Anterior cingulate cortex (tissue), 58 donors: ENCODE results near the gene FBXW8.

Experiments used
- DNase-seq, 58 donors: peaks; one replicate each; lab custom pipeline; 2025; lab: John Stamatoyannopoulos, UW

Gene FBXW8

DNA sequence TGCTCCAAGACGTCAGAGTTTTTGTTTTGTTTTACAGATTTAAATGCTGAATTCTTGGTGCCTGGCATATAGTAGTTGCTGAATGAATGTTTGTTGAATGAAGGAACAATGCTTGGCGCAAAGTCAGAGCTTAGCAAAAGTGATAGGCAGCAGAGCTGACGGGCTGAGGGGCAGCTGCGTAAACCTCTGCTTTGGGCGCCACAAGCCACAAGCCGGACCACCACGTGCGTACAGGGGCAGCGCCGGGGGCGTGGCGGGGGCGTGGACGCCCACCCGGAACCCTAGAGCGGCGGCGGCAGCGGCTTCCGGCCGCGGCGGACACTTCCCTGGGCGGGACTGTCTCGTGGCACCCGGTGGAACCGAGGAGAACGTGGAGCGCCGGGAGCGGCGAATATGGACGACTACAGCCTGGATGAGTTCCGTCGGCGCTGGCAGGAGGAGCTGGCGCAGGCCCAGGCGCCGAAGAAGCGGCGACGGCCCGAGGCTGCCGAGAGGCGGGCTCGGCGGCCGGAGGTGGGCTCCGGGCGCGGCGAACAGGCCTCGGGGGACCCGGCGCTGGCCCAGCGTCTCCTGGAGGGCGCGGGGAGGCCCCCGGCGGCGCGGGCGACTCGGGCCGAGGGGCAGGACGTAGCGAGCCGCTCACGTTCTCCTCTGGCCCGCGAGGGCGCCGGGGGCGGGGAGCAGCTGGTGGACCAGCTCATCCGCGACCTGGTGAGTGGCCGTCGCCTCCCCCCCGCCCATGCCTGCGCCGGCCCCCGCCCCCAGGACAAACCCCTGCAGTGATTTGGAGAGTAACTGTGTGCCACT is at the start of gene FBXW8:
Gene FBXW8, plus strand, starts transcription at position 306 of the 807 bp plus-strand sequence. Its CDS starts 88 bp downstream, at position 394.
- DNase-seq: peak in 55 of 58 donors; percentile 1 to 65 (median 36)

DNA sequence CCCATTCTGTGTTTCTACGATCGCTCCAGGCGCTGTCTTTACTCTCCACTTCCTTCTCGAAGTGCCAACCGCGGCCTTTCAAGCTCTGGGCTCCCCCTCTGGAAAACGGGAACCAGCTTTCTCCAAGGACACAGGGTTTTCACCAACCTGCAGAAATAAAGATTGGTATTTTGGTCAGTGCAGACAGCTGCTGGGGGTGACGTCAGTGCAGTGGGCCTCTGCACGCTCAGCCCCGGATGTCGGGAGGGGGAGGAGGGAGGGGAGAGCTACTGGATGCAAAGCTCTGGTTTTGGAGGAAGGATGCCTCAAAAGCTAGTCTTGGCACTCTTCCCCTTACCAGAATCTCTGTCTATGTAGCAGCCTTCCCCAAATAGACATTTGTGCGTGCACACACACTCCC is 49.4 kb upstream of the FBXW8 start:
- peak in 53 of 58 donors; percentile 18 to 91 (median 57) for DNase-seq

- DNase-seq: no peak
These were observed 48.6 kb upstream of the FBXW8 start for GRCh38 chr12:116862167-116862566.

- DNase-seq: peak in 1 of 58 donors; percentile 7
These were observed 47.4 kb upstream of the FBXW8 start for GRCh38 chr12:116863275-116863767.

DNA sequence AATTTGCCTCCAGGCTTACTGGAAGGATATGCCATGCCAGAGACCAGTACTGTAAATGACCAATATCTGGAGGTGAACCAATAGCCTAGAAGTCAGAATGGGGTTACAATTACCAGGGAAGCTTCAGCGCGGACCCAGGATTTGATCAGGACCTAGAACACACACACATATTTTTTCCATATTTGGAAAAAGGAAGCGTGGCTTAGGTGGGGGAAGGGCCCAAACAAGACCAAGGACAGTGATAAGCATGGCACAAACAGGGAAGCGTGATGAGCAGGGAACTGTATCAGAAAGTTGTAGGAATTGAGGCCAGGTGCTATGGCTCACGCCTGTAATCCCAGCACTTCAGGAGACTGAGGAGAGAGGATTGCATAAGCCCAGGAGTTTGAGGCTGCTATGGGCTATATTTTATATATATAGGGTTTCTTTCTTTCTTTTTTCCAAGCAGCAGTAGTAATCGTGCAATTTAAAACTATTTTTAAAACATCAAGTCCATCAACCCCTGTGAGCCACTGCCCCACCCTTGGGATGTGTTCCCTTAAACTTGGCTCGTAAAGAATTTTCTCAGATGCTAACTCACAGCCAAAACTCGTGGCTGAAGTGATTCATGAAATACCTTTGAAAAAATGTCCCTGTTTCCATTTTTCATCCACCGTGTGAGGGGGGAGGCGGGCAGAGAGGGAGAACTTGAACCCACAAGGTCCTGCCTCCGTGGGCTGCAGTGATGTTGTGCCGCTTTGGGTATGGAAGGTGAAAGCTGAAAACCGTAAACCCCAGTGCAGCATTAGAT is 46.2 kb upstream of the FBXW8 start:
- DNase-seq: no peak

GRCh38 chr12:116867523-116867922 is 43.2 kb upstream of the FBXW8 start:
- no peak for DNase-seq

DNA sequence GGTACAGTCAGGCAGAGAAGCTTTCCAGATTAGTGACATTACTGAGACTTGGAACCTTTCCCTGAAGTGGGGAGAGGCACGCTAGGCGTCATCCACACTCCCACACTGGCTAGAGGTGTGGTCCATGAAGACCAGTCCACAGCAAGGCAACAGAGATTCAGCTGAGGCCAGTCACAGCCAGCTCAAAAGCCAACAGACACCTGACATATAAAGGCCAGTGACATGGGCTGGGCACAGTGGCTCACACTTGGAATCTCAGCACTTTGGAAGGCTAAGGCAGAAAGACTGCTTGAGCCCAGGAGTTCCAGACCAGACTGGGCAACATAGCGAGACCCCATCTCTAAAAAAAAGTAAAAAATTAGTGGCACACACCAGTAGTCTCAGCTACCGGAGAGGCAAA is 40.4 kb upstream of the FBXW8 start:
- DNase-seq: no peak

- no peak for DNase-seq
These were observed 36.3 kb upstream of the FBXW8 start for GRCh38 chr12:116874324-116874995.

DNA sequence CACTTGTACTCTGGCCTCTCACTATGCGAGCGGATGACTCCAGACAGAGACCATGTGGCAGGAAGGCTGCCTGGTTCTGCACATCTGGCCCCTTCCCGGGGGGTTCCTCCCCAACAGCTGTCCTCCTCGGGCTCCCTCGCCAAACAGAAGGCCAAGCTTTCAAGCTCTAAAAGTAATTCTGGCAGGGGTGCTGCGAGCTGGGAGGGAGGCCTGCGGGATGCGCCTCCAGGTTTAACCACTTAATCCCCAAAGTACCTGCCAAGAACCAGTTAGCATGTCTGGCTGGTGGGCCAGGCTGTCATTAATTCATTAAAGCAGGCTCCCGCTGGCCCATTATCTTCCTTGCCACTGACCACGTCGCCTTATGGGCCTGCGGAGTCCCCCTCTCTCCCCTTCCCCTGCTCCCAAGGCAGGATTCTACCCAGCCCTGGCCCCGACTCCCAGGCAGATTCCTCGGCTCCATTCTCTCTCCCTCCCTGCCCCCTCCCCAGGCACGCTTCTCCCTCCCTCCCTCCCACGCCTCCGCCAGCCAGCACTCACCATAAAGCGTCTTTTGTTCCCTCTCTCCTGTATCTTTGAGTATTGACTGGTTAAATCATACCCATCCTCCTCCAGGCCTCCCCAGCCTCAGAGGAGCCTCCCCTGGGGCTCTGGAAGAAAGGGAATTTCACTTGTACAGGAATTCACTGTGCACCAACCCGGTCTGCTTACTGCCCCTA is 34.4 kb upstream of the FBXW8 start:
- DNase-seq: peak in 4 of 58 donors; percentile 12 to 24 (median 16)

- peak in 3 of 58 donors; percentile 6 to 12 (median 9) for DNase-seq
These were observed 31.9 kb upstream of the FBXW8 start for GRCh38 chr12:116878567-116879508.

GRCh38 chr12:116879509-116880212 is 31.1 kb upstream of the FBXW8 start:
- peak in 12 of 58 donors; percentile 7 to 50 (median 24) for DNase-seq

DNA sequence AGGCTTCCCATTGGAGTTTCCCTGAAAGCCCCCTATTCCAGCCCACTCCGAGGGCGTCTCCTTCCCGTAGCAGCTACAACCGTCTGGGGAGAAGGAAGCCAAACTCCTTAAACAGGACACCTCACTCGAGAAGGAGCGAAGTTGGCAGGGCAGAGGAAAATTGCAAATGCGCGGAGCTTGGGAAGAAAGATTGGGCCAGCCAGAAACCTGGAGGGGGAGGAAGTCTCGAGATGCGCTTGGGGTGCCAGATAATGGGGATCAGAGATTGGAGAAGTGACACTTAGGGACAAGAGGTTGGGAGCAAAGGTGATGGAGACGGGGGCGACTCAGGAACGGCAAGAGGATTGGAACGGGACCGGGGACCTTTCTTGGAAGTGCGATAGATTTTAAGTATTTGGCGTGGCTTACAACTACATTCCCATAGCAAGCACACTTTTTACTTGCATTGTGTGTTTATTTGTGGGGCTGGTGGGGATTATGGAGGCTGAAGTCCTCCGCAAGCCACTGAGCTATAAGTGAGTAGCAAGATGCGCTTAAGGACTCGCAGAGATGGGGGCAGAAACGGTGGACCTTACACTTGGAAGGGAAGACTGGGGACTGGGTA is 30.4 kb upstream of the FBXW8 start:
- no peak for DNase-seq

GRCh38 chr12:116880817-116881324 is 29.9 kb upstream of the FBXW8 start:
- DNase-seq: peak in 13 of 58 donors; percentile 6 to 53 (median 20)

DNA sequence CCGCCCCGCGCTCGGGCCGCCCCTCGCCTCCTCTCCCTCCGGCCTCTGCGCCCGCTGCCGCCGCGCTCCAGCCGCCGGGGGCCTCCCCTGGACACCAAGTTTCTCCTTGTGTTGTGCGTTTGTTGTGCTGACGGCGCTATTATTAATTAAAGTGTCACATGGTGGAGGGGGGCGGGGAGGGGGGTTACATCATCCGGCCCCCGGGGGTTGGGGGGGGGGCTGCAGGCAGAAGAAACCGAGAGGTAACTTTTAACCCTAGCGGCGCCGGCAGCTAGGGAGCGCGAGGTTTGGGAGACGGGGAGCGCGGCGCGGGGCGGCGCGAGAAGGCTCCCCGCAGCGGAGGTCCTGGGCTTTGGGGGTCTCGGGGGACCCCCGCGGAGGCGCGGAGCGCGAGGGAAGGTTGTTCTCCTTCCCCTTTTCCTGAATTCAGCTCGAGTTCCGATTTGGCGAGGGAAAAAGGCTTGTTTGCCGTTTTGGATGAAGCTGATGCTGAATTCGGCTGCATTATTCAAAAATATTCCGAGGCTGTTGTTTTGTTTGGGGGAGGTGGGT is 29.3 kb upstream of the FBXW8 start, which contains the start of gene HRK:
Gene HRK, minus strand, starts transcription at position 117 of the 552 bp plus-strand sequence. CDS start 134 bp downstream, outside the sequence.
- peak in 2 of 58 donors; percentile 38 to 53 for DNase-seq

DNA sequence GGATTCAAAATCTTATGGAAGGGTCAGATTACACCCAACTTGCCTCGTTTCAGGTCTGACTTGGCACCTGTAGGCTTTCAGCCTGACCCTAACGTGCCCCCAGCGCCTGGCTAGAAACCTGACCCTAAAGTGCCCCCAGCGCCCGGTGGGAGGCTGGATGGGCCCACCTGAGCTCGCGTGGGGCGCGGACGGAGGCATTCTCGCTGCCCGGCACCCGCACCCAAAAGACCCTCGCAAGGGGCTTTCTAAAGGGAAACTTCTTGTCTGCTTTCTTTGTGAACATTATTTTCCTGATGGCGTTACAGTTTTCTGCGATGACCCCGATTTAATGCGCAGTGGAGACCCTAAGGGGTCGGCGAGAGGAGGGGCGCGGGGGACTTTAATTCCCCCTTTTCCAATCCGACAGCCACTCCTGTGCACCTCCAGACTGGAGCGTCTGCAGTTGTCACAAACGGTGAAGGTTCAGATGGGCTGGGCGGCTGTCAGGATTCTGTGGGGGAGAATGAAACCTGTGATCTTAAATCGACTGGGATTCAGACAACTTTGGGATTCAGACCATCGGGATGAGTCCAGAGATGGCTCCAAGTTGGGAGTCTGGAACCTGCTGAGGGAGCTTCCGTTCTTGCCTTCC is 28.8 kb upstream of the FBXW8 start:
- DNase-seq: no peak

- DNase-seq: peak in 4 of 58 donors; percentile 1 to 38 (median 22)
These were observed 28.0 kb upstream of the FBXW8 start for GRCh38 chr12:116882742-116883141.

- no peak for DNase-seq
These were observed 25.9 kb upstream of the FBXW8 start for GRCh38 chr12:116884871-116885270.
